NCI-H2171 (cell line): ENCODE data around the gene ALKBH3.

Source experiments
- DNase-seq: peaks from one replicate; lab custom pipeline; 2025; lab: John Stamatoyannopoulos, UW

Gene ALKBH3

DNA sequence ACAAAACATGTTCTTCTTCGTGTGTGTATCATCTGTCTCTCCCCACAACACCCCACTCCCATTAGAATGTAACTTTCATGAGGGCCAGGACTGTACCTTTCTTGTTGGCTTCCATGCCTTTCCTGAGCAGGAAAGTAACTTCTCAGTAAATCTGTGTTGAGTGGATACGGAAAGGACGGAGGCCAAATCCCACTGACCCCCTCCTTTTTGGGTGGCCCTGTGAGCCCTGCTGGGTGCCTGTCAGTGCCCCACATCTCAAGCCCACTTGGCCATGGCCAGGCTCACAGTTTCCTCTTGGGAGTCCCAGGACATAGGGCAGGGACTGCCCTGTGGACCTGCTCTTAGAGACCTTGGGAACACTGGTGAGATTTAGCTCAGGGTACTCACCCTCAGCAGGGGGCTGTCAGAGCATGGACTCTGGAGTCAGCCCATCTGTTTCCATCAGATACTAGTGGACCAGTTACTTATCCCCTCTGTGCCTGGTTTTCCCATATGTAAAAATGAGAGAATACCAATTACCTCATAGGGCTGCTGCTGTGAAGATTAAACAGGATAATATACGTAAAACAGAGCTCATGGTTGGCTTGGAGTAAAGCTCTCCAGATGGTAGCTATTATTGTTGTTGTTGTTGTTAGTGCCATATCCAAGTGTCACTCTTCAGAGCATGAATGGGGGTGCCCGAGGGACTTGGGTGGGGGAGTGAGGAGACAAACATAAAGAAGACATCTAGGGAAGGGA is 60.8 kb downstream of the ALKBH3 start:
- DNase-seq, result no peak

DNA sequence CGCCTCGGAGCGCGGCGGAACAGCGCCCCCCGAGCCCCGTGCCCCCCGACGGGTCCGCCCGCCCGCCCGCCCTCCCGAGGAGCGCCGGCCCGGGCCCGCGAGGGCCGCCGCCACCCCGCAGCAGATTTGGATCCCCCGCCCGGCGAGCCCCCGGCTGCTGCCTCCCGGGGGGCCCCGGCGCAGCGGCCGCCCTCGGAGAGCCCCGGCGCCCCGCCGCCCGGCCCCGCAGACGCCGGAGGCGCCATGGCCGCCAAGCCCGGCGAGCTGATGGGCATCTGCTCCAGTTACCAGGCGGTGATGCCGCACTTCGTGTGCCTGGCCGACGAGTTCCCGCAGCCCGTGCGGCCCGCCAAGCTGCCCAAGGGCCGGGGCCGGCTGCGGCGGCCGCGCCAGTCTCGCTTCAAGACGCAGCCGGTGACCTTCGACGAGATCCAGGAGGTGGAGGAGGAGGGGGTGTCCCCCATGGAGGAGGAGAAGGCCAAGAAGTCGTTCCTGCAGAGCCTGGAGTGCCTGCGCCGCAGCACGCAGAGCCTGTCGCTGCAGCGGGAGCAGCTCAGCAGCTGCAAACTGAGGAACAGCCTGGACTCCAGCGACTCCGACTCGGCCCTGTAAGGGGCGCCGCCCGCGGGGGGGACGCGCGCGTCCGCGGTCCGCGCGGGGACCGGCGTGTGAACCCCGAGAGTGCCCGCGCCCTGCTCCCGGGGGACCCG is 62.2 kb downstream of the ALKBH3 start:
- peak; percentile 38 for DNase-seq

DNA sequence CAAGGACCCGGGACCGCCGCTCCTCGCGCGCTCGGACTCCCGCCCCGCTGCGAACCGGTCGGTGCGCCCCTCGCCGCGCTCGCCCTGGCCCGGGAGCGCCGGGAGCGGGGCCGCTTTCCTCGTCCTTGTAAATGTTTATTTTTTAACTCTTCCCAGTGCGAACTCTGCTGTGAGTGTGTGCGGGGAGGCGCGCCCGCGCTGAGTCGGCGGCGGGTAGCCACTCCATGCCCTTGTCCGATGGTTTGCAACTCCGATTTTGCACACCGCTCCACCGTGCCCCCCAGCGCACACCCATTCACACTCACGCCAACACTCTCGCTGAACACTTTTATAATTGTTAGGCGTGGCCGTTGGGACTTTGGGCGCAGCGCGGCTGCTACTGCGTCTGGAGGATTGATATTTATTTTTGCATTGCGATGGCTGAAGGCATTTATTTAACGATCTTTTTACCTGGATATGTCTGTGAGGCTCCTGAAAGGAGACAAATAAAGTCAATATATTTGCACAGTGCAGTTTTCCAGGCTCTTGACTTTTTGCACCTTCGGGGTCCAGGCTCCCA is 62.8 kb downstream of the ALKBH3 start:
- no peak for DNase-seq

DNA sequence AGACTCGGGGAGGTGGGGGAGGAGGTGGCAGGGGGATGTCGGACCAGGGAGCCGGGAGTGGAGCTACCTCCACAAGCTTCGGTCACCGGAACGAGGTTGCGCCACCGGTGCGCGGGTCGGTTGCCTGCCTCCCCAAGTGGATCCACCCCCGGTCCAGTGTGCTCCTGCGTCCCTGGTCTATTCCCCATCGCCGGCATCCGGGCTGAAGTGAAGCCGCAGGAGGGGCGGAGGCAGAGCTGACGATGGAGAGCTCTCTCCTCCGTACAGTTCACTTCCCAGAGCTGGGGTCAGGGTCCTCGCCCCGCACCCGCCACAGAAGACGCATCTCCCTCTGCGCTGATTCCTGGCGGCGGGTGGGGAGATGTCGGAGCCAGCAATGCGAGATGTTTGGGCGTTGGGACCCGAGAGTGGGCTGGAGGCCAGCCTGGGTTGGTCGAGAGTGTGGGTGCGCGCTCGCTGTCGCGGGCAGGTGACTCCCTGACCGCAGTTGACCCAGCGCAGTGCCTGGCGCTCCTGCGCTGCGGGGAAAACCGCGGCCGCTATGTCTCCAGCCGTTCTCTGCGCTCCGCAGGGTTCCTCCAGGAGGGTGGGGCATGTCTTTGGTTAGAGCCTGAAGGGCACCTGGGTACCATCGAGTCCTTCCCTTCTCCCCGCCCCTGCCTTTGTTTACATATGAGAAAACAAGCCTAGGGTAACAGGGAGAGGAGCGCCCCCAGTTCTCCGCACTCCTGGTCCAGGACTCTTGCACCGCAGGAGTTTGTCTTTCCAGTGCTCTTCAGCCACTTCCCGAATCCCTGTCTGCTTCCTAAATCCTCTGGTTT is 63.5 kb downstream of the ALKBH3 start:
- DNase-seq, result no peak

DNA sequence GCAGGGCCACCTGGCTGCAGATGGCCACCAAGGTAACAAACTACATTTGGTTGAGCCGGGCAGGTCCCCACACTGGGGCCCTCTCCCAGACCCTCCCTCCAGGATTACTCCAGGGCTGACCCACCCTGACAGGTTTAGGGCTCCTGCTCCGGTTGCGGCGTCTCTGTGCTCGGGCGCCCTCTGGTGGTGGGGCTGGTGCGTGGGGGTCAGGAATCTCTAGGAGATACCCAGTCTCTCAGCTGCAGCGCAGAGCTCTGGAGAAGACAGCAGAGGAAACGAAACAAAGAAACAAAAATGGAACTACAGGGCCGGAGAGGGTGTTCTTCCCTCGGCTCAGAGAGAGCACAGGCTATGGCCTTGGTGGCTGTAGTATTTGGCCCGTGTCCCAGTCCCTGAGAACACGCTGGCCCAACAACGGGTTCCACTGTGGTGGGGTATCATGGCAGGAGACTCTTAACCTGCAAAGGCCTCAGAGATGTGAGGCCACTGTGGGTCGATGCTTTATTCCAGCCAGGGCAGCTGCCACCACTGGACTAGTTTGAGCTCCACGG is 64.2 kb downstream of the ALKBH3 start:
- no peak for DNase-seq

DNA sequence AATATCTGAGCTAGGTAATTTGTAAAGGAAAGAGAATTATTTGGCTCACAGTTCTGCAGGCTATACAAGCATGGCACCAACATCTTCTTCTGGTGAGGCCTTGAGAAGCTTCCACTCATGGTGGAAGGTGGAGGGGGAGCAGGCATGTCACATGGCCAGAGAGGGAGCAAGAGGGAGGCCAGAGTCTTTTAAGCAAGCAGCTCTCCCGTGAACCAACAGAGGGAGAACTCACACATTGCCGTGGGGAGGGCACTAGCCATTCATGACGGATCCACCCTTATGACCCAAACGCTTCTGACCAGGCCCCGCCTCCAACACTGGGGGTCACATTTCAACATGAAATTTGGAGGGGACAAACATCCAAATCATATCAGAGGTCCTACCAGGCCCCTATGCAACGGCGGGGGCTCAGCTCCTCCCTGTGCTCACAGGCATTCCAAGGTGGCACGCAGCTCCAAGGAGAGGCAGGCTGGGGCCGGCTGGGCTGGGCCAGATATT is 66.4 kb downstream of the ALKBH3 start:
- no peak for DNase-seq

DNA sequence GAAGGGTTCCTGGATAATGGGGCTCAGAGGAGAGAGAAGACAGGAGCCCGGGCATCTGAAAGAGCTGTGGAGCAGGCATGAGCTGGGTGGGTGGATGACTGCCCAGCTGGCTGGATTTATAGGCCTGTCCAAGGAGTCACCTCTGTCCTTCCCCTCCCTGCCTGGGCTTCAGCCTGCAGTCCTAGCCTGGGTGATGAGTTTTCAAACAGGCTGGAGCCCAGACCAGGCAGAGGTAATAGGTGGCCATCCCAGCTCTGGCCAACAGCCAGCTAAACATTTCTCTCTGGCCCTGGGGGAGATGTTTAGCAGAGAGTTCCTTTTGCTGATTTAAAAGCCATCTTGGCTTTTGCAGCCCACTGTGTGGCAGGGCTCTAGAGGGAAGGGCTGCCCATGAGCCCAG is 67.2 kb downstream of the ALKBH3 start:
- DNase-seq, result no peak

DNA sequence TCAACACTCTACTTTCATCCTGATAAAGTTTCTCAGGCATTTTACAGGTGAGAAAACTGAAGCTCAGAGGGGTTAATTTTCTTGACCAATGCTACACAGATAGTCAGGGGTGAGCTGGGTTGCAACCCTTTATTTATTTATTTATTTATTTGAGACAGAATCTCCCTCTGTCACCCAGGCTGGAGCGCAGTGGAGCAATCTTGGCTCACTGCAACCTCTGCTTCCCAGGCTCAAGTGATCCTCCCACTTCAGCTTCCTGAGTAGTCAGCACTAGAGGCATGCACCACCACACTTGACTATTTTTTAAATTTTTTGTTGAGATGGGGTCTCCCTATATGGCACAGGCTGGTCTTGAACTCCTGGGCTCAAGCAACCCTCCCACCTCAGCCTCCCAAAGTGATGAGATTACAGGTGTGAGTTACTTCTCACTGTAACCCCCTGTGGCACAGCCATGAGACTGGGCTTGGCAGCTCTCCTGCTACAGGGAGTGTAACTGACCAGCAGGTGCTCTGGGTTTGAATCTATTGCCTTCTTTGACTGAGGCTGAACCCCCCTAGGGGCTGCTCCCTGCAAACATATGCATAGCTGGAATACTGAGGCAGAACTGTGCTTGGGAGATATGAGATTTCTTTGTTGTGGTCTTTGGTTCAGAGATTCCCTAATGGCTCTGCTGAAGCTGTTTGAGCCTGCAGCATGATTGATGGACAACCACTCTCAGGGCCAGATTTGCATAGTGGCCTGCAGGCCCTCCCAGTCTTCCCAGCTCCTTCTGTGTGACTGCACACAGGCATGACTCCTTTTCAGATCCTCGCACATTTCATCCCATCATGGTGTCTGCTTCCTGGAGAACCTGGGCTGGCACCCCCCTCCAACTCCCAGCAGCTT is 68.0 kb downstream of the ALKBH3 start:
- no peak for DNase-seq

DNA sequence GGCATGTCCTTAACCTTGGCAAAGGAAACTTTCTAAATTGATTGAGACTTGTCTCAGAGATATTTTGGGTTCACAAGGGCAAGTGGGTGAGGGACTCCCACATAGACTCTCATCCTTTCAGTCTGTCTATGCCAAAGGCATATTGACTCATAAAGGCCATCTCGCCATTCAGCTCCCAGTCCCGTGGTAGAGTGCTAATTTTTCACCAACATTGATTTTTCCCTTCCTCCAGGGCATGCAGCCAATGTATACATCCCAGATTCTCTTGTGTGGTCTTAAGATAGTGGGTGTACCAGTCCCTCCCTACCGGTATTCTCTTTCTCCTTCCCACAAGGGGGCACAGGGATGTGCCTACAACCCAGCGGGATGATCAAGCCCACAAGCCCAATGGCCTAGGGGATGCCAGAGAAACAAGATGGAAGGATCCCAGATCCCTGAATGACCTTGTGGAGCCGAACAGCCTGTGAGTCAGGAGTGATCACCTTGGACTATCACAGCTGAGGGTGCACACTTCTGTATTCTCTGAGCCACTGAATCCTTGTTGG is 69.8 kb downstream of the ALKBH3 start:
- DNase-seq, result no peak

DNA sequence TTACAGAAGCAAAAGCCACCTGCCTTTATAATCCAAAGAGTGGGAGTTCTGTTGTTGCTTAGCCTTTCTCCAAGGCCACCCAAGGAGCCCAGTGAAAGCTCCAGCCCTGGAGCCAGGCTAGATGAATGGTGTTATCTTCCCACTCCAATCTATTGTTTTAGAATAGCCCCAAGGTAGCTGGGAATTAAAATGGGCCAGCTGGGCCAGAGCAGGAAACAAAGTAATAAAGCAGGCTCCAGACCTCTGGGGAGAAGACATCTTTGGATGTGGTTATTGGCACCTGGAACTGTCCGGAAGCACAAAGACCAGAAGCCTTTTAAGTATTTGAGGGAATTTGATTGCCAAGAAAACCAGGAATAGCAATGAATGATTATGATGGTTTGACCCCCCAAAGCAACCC is 70.6 kb downstream of the ALKBH3 start:
- DNase-seq, result no peak

DNA sequence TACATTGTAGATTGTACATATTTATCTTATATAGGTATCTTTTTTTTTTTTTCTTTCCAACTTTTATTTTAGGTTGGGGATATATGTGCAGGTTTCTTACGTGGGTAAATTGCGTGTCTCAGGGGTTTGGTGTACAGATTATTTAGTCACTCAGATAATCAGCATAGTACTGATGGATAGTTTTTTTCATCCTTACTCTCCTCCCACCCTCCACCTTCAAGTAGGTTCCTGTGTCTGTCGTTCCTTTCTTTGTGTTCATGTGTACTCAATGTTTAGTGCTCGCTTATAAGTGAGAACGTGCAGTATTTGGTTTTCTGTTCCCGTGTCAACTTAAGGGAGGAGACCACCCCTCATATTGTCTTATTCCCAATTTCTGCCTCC is 71.4 kb downstream of the ALKBH3 start:
- no peak for DNase-seq

DNA sequence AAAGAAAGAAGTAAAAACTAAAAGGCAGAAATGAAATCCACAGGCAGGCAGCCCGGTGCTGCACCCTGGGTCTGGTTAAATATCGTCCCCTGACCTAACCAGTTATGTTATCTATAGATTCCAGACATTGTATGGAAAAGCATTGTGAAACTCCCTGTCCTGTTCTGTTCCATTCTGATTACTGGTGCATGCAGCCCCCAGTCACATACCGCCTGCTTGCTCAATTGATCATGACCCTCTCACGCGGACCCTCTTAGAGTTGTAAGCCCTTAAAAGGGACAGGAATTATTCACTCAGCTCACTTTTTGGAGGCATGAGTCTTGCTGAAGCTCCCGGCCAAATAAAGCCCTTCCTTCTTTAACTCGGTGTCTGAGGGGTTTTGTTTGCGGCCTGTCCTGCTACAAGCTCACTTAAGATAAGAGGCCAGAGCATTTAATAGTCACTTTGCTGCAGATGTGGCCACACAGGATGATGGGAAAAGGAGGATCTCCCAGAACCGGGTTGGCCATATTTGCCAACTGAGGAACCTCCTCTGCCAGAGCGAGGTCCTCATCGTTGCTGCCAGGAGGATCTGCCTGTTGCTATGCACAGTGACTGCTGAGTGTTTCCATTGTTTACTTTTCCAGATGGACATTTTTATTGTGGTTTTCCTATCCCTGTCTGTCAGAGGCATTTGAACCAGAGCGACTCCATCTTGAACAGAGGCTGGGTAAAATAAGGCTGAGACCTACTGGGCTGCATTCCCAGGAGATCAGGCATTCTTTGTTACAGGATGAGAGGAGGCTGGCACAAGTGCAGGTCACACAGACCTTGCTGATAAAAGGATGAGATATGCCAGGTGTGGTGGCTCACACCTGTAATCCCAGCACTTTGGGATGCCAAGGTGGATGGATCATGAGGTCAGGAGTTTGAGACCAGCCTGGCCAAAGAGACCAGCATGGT is 72.0 kb downstream of the ALKBH3 start:
- DNase-seq, result no peak

DNA sequence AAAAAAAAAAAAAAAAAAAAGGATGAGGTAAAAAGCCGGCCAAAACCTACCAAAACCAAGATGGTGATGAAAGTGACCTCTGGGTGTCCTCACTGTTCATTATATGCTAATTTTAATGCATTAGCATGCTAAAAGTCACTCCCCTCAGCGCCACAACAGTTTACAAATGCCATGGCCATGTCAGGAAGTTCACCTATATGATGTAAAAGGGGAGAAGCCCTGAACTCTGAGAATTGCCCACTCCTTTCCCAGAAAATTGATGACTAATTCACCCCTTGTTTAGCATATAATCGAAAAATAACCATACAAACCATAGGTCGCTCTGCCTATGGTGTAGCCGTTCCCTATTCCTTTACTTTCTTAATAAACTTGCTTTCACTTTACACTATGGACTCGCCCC is 72.9 kb downstream of the ALKBH3 start:
- DNase-seq, result no peak

DNA sequence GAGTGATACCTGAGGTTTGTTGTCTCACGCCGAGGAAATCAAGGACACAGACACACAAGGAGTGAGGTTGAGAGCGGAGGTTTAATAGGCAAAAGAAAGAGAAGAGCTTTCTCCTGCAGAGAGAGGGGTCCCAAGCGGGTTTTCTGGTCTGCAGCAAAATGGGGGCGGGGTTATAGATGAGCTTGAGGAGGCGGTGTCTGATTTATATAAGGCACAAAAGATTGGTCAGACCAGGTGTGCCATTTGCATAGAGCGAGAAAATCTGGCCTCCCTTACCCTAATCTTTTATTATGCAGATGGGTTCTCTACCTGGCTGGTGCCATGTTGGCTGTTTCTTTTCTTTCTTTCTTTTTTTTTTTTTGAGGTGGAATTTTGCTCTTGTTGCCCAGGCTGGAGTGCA is 73.6 kb downstream of the ALKBH3 start:
- no peak for DNase-seq

DNA sequence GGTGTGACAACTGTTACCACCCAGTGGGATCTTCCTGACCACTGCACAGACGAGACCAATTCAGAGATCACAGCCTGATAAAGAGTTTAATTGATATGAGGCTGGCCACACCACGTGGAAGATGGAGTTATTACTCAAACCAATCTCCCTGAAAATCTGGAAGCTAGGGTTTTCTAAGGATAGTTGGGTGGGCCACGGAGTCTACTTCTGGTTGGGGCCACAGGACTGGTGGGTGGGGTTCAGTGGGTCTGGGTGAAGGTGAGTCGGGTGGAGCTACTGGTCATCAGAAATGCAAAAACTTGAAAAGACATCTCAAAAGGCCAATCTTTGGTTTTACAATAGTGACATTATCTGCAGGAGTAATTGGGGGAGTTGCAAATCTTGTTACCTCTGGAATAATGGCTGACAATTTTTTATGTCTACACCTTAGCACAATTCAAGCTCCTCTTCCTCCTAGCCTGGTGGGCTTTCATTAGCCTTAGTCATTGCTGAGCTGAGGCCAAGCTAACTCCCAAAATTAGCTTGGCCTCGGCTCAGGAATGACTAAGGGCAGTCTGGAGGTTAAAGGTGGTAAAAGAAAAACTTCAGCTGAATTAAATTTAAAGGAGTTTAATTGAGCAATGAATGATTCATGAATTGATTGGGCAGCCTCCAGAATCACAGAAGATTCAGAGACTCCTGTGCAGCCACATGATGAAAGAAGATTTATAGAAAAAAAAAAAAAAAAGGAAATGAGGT is 74.9 kb downstream of the ALKBH3 start:
- DNase-seq, result no peak

DNA sequence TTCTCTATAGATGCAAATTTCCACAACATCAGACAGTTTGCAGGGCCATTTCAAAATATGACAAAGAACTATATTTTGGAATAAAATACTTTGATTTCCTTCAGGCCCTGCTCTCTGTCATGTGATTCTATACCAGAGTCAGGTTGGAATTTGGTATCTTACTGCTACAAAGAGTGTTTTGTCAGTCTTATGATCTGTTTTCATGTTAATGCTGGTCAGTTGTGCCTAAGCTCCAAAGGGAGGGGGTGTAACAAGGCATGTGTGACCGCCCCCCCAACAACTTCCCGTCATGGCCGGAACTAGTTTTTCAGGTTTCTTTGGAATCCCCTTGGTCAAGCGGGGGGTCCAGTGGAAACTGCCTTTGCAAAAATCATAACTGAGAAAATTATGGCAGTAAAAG is 76.9 kb downstream of the ALKBH3 start:
- no peak for DNase-seq

DNA sequence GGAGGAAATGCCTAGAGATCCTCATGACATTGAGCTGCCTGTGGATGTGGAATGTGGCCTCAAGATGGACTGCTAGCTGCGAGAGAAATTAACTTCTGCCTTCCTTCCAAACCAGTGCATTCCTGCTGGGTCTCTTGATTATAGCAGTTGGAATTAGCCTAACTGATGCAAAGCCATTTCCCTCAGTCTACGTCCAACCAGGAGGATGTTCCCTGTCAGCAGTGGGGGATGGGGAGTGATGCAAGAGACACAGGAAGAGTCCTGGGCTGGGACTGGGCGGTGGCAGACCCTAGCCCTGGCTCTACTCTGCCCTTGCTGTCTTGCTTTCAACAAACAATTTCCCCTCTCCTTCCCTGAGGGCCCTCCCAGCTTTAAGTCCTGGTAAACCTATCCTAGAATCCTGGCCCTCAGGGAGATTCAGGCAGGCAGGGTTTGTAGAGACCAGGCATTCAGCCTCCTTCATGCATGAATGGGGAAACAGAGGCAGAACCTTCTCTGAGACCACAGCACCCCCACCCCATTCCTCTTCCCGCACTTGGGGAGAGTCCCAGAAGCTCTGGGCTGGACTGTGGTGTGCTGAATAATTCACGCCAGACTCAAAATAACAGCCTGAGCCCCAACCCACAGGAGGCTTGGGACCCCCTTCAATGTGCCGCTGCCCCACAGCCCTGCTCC is 78.8 kb downstream of the ALKBH3 start:
- DNase-seq, result no peak
